ENCODE data around the gene RIN1.
"Not testable (repeated sequence)": the region's sequence is repeated elsewhere in the genome, so short reads cannot be mapped to it uniquely, and the experiment has no call there.

Gene RIN1

GRCh38 chr11:66360406-66361073 is 24.3 kb upstream of the RIN1 start:
- no peak for FAIRE-seq

DNA sequence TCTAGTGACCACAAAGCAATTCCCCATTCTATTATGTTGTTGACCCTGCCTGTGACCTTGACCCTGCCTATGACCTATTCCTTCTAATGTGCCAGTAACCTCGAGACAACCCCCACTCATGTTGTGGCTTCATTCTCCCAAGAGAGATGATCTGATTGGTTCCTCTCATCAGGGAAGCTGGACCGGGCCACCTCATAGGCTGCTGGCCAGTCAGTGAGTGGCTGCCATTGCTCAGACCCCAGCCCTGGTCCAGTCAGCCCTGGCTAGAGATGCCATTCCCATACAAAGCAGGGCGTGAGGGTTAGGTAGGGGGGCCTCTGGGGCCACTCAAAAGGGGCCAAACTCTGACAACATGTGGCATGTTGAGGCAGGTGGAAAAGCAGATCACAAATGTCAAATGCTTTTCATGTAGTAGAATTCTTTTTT is 23.4 kb upstream of the RIN1 start:
- no peak for FAIRE-seq

DNA sequence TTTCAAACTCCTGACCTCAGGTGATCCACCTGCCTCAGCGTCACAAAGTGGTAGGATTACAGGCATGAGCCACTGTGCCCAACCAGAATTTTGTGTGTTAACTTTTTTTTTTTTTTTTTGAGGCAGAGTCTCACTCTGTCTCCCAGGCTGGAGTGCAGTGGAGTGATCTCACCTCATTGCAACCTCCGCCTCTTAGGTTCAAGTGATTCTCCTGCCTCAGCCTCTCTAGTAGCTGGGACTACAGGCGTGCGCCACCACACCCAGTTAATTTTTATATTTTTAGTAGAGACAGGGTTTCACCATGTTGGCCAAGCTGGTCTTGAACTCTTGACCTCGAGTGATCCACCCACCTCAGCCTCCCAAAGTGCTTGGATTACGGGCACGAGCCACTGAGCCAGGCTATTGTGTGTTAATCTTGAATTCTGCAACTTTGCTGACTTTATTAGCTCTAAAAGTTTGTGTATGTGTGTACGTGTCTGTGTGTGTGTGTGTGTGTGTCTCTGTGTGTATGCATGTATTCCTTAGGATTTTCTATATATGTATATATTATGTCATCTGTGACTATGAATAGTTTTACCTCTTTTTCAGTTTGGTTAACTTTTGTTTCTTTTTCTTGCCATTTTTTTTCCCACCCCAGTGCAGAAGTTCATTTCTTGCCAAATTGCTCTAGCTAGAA is 14.5 kb upstream of the RIN1 start:
- FAIRE-seq: not testable (repeated sequence)

- no peak for FAIRE-seq
Measured at GRCh38 chr11:66349084-66349386, 12.8 kb upstream of the RIN1 start.

- no peak for FAIRE-seq
Measured at GRCh38 chr11:66347425-66348276, 11.4 kb upstream of the RIN1 start, which contains the start of gene B4GAT1. TSS of gene B4GAT1 (minus strand) at chr11:66347629. CDS start at chr11:66347545, 84 bp downstream.

DNA sequence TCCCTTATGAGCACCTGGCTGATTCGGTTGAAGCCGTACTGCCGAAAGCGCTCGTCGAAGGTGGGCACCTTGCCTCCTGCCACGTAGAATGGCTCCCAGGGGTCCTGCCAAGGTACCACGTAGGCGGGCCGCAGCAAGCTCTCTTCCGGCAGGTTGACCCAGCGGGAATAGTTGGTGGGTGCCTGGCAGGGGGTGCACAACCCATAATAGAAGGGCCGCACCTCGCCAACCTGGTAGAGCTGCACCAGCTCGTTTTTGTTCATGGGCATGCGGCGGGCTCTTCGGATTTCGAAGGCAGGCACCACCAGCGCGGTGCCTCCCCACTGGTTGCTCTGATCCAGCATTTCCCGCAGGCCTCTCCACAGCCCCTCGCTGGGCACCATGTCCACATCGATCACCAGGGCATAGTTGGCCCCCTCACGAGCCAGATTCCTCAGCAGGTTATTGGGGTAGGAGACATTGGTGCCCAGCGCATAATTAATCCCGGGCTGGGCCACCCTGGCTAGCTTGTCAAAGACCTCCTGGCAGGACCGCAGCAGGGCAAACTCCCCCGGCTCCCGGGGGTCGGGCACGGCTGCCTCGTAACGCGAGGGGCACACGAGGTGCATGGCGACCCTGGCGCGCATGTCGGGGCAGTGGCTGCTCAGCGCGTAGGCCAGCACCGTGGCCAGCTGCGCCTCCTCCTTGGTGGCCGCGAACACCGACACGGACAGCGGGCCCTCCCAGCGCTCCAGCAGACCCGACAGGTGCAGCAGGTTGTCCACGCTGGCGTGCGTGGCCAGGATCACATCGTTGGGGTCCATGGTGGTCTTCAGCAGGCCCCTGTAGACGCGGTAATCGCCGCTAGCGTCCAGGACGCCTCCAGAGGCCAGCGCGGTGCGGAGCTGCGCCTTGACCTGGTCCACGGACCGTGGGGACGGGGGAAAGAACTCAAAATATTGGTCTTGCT is 10.5 kb upstream of the RIN1 start:
- no peak for FAIRE-seq

- FAIRE-seq: no peak
Measured at GRCh38 chr11:66345316-66345649, 9.0 kb upstream of the RIN1 start.

DNA sequence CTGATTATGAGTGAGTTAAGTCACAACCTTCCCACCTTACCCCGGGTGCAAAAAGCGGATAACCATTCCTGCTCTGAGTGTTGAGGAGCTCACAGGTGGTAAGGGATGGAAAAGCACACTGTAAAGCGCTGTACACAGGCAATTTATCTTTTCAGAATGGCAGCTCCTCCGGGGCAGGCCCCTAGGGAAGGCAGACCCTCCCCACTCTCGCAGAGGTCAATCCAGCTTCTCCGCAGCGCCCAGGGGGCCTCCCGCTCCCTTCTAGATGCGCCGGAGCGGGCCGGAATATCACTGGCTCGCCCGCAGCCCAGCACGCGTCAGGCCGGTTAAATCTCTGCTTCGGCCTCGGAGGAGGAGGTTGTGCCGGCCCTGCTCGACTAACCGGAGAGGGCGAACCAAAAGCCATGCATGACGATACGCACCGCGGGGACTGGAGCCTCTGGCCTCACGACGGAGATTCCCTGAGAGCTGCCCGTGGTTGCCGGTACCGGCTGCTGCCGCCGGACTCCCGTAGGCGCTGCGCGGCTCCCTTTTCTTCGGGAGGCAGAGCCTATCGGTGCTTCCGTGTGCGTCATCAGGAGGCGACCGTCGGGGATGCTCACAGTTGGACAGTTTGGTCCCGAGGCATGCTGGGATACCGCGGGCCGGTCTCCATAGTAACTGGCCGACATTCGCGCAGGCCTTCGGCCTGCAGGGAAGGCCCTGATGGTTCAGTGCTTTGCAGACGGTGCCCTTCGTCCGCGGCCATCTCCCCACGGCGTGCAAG is 8.5 kb upstream of the RIN1 start, which contains the start of gene BRMS1:
TSS of gene BRMS1 (minus strand) at position 555 of the 766 bp plus-strand sequence. CDS start 2,870 bp downstream, outside the sequence.
- no peak for FAIRE-seq

- FAIRE-seq: no peak
Measured at GRCh38 chr11:66343176-66343575, 6.9 kb upstream of the RIN1 start.

DNA sequence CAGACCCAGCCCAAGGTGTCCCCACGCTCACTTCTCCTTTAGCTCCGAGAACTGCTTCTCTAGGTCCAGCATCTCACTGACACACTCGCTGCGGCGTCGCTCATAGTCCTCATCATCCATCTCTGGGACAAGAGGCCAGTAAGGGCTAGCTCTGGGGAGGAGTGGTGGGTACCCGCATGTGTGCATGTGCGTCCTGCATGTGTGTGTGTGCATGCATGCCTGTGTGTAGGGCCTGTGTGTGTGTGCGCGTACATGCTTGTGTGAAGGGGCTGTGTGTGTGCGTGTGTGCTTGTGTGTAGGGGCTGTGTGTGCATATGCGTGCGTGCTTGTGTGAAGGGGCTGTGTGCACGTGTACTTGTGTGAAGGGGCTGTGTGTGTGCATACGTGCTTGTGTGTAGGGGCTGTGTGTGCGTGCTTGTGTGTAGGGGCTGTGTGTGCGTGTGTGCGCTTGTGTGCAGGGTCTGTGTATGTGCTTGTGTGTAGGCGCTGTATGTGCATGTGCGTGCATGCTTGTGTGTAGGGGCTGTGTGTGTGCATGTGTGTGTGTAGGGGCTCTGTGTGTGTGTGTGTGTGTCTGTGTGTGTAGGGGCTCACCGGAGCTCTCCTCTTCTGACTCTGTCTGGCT is 5.4 kb upstream of the RIN1 start:
- FAIRE-seq: no peak

DNA sequence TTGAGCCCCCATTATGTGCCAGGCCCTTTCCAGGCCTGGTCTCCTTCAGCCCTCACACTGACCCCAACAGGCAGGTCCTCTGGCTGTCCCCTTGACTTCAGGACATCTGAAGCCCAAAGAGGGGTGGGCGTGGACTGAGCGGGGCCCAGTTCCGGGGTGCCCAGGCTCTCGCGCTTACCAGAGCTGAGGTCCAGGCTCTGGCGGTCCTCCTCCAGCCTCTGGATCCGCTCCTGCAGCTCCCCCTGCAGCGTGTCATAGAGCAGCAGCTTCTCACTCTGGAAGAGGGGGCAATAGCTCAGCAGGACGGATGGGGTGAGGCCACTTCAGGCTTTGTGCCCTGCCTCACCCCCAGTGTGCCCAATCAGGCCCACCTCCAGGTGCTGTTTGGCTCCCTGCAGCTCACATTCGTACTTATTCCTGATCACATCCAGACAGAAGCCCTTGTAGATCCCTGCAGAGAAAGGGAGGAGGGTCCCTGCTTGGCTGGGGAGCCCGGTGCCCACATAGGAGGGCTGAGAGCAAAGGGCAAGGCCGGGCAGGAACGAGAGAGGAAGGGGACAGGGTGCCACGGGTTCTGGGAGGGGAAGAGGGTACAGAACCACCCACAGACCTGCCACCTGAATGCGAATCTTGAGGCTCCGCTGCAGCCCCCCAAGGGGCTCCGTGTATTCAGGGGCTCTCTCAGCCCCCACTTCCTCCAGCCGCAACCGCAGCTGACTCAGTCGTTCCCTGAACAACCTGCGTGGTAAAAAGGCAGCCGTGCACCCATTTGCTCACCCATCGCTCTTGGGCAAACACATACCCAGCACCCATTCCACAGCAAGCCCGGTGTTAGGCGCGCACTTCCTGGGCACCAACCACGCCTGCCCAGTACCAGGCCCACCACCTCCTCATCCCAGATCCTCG is 4.6 kb upstream of the RIN1 start:
- no peak for FAIRE-seq

GRCh38 chr11:66339686-66340483 is 3.7 kb upstream of the RIN1 start:
- no peak for FAIRE-seq

- no peak for FAIRE-seq
Measured at GRCh38 chr11:66339162-66339675, 3.0 kb upstream of the RIN1 start.

DNA sequence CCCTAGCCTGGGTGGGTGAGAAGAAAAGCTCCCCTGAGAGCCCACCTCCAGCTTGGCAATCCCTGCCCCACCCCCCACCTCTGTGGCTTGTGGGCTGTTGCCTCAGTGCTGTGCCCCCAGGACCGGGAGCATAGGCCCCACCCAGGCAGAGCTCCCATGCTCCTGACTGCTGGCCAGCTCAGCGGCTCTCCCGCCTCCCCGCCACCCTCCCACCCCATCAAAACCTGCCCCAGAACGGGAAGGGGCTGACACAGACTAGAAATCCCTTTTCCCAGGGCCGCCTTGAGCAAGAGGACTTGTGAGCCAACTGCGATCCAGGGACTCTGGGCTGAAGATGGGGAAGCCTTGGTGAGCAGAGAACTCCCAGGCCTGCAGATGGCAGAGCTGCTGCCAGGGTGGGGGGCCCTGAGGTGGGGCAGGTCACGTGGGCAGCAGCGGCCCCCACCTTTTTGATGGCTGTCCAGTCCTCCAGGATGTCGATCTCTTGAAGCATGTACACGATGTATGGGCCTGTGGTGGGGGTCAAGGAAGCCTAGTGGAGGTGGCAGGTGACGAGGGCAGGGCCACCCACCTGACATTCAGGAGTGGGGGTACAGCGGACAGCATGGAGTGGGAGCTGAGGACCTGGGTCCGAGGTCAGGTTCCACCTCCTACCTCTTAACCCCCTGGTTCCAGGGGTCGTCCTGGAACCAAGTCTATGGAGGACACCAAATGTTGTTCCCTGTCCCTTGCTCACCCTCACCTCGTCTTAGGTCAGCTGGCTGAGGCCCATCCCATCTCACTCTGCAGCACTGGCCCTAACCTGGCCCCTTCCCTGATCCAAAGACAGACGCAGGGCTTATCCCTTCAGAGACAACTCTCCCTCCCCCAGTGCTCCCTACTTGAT is 2.3 kb upstream of the RIN1 start:
- no peak for FAIRE-seq

GRCh38 chr11:66337103-66337899 is 1.1 kb upstream of the RIN1 start:
- FAIRE-seq: no peak

- no peak for FAIRE-seq
Measured at GRCh38 chr11:66335531-66336233, 552 bp downstream of the RIN1 start.
